Measurements from ENCODE around the gene FGD6. TPM values are rescaled to one million over a fixed set of nuclear protein-coding genes. Genes with fewer than 3 reads are reported as not detected.
"Not testable (repeated sequence)": the region's sequence is repeated elsewhere in the genome, so short reads cannot be mapped to it uniquely, and the experiment has no call there.

The FGD6 gene
- polyA plus RNA-seq, 3 donors, result 0.91 to 2.1 (median 1.6) TPM

GRCh38 chr12:95116341-95116740 is 100.9 kb downstream of the FGD6 start:
- no peak overlapping the region for H3K27ac ChIP-seq (ENCODE audit: low read depth, low read length)
- 40 to 58% (median 54%) methylated on average over 4 of the region's 4 CpGs for WGBS, 3 donors

- WGBS, 3 donors, result 78 to 81% (median 79%) methylated on average over 7 of the region's 7 CpGs
- H3K27ac ChIP-seq (ENCODE audit: low read depth, low read length), result no peak overlapping the region
These were observed 101.6 kb downstream of the FGD6 start for GRCh38 chr12:95115641-95116040.

- H3K27ac ChIP-seq (ENCODE audit: low read depth, low read length), result no peak overlapping the region
These were observed 102.4 kb downstream of the FGD6 start for GRCh38 chr12:95114766-95115405.

DNA sequence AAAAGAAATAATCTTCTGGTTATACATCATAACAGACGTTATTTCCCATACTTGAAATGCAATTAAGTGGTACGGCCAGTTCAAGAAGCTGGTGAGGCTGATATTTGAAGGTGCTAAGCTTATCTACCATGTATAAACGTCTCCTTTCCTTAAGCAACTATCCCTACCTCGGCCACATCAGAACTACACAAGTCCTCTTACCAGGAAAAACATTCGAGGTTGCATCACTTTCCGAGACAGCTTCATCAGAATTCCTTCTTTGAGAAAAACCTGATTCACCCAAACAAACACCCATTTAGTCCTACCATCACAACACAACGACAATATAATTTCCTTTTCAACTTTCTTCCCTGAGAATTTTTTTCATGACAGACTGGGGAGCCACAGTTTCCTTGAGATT is 109.9 kb downstream of the FGD6 start:
- 86 to 89% (median 87%) methylated on average over 7 of the region's 7 CpGs for WGBS, 3 donors
- no peak overlapping the region for H3K27ac ChIP-seq (ENCODE audit: low read depth, low read length)

More at GRCh38 chr12:95114766-95115405, 102.4 kb downstream of the FGD6 start:
- WGBS, 3 donors, result 70 to 77% (median 75%) methylated on average over 3 of the region's 3 CpGs

GRCh38 chr12:95105540-95105939 is 111.7 kb downstream of the FGD6 start:
- no peak overlapping the region for H3K27ac ChIP-seq (ENCODE audit: low read depth, low read length)
- WGBS, 3 donors, result 93 to 95% (median 94%) methylated on average over 8 of the region's 8 CpGs

- WGBS, 3 donors, result 87 to 95% (median 93%) methylated on average over 2 of the region's 2 CpGs
- H3K27ac ChIP-seq (ENCODE audit: low read depth, low read length), result no peak overlapping the region
These were observed 112.3 kb downstream of the FGD6 start for GRCh38 chr12:95104919-95105452.

GRCh38 chr12:95102916-95103671 is 114.2 kb downstream of the FGD6 start:
- WGBS, 3 donors, result 89 to 90% (median 90%) methylated on average over 8 of the region's 8 CpGs
- H3K27ac ChIP-seq (ENCODE audit: low read depth, low read length), result no peak overlapping the region

- H3K27ac ChIP-seq (ENCODE audit: low read depth, low read length), result not testable (repeated sequence)
- WGBS, 3 donors, result 94 to 95% (median 94%) methylated on average over 5 of the region's 5 CpGs
These were observed 115.3 kb downstream of the FGD6 start for GRCh38 chr12:95101957-95102356.

- WGBS, 3 donors, result 77 to 92% (median 88%) methylated on average over 11 of the region's 11 CpGs
- H3K27ac ChIP-seq (ENCODE audit: low read depth, low read length), result no peak overlapping the region
These were observed 116.7 kb downstream of the FGD6 start for GRCh38 chr12:95100264-95101190.

DNA sequence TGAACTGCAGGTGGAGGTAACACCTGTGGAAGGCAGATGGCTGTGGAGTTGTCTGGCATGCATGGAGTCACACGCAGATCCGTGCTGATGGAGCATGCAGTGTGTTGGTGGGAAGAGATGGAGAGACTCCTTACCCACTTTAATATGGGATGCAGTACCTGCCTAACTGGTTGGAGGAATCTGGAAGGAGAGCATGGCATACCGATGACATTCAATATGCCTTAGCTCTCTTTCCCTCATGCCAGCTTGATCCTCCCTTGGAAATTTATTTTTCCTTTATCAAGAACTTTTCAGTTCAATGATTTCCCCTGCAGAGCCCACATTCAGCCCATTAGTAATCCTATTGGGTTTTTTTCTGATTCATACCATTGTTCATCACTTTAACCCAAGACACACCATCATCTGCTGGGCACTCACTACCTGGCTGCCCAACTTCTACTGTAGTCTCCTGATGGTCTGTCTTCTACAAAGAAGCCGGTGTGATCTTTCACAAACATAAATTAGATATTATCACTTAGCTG is 117.9 kb downstream of the FGD6 start:
- no peak overlapping the region for H3K27ac ChIP-seq (ENCODE audit: low read depth, low read length)
- WGBS, 3 donors, result 94 to 98% (median 98%) methylated on average over 4 of the region's 4 CpGs

GRCh38 chr12:95096852-95097251 is 120.4 kb downstream of the FGD6 start:
- WGBS, 3 donors, result 13 to 63% (median 59%) methylated on average over 3 of the region's 3 CpGs
- no peak overlapping the region for H3K27ac ChIP-seq (ENCODE audit: low read depth, low read length)

- no peak overlapping the region for H3K27ac ChIP-seq (ENCODE audit: low read depth, low read length)
- WGBS, 3 donors, result 41 to 84% (median 64%) methylated on average over 2 of the region's 2 CpGs
These were observed 120.9 kb downstream of the FGD6 start for GRCh38 chr12:95096378-95096777.

GRCh38 chr12:95095866-95096265 is 121.4 kb downstream of the FGD6 start:
- WGBS, 3 donors, result 69 to 100% (median 70%) methylated on average over 2 of the region's 2 CpGs
- H3K27ac ChIP-seq (ENCODE audit: low read depth, low read length), result not testable (repeated sequence)

GRCh38 chr12:95089462-95089861 is 127.8 kb downstream of the FGD6 start:
- H3K27ac ChIP-seq (ENCODE audit: low read depth, low read length), result no peak overlapping the region
- 66 to 84% (median 77%) methylated on average over 1 of the region's 1 CpG for WGBS, 3 donors

GRCh38 chr12:95088379-95088778 is 128.9 kb downstream of the FGD6 start:
- WGBS, 3 donors, result 88 to 92% (median 92%) methylated on average over 3 of the region's 3 CpGs
- H3K27ac ChIP-seq (ENCODE audit: low read depth, low read length), result no peak overlapping the region

- no peak overlapping the region for H3K27ac ChIP-seq (ENCODE audit: low read depth, low read length)
These were observed 131.7 kb downstream of the FGD6 start for GRCh38 chr12:95085612-95086011.

- no peak overlapping the region for H3K27ac ChIP-seq (ENCODE audit: low read depth, low read length)
- 24 to 41% (median 31%) methylated on average over 4 of the region's 4 CpGs for WGBS, 3 donors
These were observed 133.3 kb downstream of the FGD6 start for GRCh38 chr12:95083938-95084337.

GRCh38 chr12:95083471-95083870 is 133.8 kb downstream of the FGD6 start:
- no peak overlapping the region for H3K27ac ChIP-seq (ENCODE audit: low read depth, low read length)

- WGBS, 3 donors, result 71 to 85% (median 73%) methylated on average over 4 of the region's 4 CpGs
- no peak overlapping the region for H3K27ac ChIP-seq (ENCODE audit: low read depth, low read length)
These were observed 139.9 kb downstream of the FGD6 start for GRCh38 chr12:95077341-95077740.

Measured in adipose tissue (tissue), 3 donors.